IMR-90 (cell line): ENCODE data around the gene ZBTB46. TPM values are rescaled to one million over a fixed set of nuclear protein-coding genes. Genes with fewer than 3 reads are reported as not detected.

Source experiments
- ATAC-seq: fragments of 200-7000 bp; cut with Tn5 transposase; 2 replicates; pipeline ENCODE4 v1.9.1; 2020; ENCODE audit warnings: low read depth, mild to moderate bottlenecking, moderate library complexity
- BruUV-seq: library from RNA; stranded (reverse); fragments of 400-500 nt; replicated peaks from 2 replicates; lab custom pipeline; 2021; lab: Mats Ljungman, UMichigan
- CTCF ChIA-PET: fragments of 300-600 bp; formaldehyde crosslinking; extraction: SDS; loops from one replicate; lab custom pipeline; 2021; ENCODE audit warnings: antibody characterized with exemption; lab: Yijun Ruan, JAX
- POLR2A ChIA-PET: fragments of 300-600 bp; sonication (Branson Sonifier 250); formaldehyde crosslinking; loops from one replicate; lab custom pipeline; 2022; ENCODE audit warnings: antibody characterized with exemption; ENCODE audit not compliant: unreplicated experiment; lab: Charles Lee
- DNase-seq: peaks from one replicate; pipeline ENCODE4 v3.0.0; 2013
- H2AFZ ChIP-seq: replicated peaks from 2 replicates; pipeline ENCODE3; 2013; ENCODE audit warnings: low read length, mild to moderate bottlenecking; ENCODE audit not compliant: poor library complexity
- H2AK5ac ChIP-seq: 2 replicates; pipeline ENCODE4 v1.6.1; 2013; ENCODE audit warnings: low read depth, low read length, inconsistent platforms
- H2AK9ac ChIP-seq: replicated peaks from 2 replicates; pipeline ENCODE3; 2013; ENCODE audit warnings: mild to moderate bottlenecking, low read depth, low read length, moderate library complexity; ENCODE audit not compliant: poor library complexity
- H2BK120ac ChIP-seq: 2 replicates; pipeline ENCODE4 v1.6.1; 2013; ENCODE audit warnings: low read depth, low read length, inconsistent platforms
- H2BK15ac ChIP-seq: 3 replicates; pipeline ENCODE4 v1.6.1; 2013; ENCODE audit warnings: low read depth, low read length, inconsistent platforms
- H2BK20ac ChIP-seq: 2 replicates; pipeline ENCODE4 v1.6.1; 2013; ENCODE audit warnings: low read depth, mild to moderate bottlenecking, inconsistent platforms, low read length, moderate library complexity
- H2BK5ac ChIP-seq: 2 replicates; pipeline ENCODE4 v1.6.1; 2013; ENCODE audit warnings: mild to moderate bottlenecking, low read depth, low read length, inconsistent platforms; ENCODE audit not compliant: poor library complexity, severe bottlenecking
- H3K14ac ChIP-seq: replicated peaks from 2 replicates; pipeline ENCODE4 v1.6.1; 2013; ENCODE audit warnings: low read depth, low read length, inconsistent platforms
- H3K18ac ChIP-seq: 2 replicates; pipeline ENCODE4 v1.6.1; 2013; ENCODE audit warnings: low read depth, low read length, control low read depth
- H3K23ac ChIP-seq: 2 replicates; pipeline ENCODE4 v1.6.1; 2013; ENCODE audit warnings: low read depth, low read length, inconsistent platforms
- H3K27ac ChIP-seq: 2 replicates; pipeline ENCODE4 v1.5.1; 2013; ENCODE audit warnings: mild to moderate bottlenecking, control low read depth, low read length; ENCODE audit not compliant: insufficient read depth
- H3K27me3 ChIP-seq: 2 replicates; pipeline ENCODE4 v1.6.1; 2013; ENCODE audit warnings: low read length; ENCODE audit not compliant: control insufficient read depth, insufficient read depth
- H3K36me3 ChIP-seq: 2 replicates; pipeline ENCODE4 v1.6.1; 2013; ENCODE audit warnings: low read length, mixed read lengths; ENCODE audit not compliant: control insufficient read depth, insufficient read depth
- H3K4ac ChIP-seq: 2 replicates; pipeline ENCODE4 v1.6.1; 2013; ENCODE audit warnings: low read depth, low read length, inconsistent platforms
- H3K4me1 ChIP-seq: 2 replicates; pipeline ENCODE4 v1.6.1; 2013; ENCODE audit warnings: low read length, mixed read lengths; ENCODE audit not compliant: control insufficient read depth, insufficient read depth
- H3K4me2 ChIP-seq: 2 replicates; pipeline ENCODE4 v1.6.1; 2013; ENCODE audit warnings: low read depth, mild to moderate bottlenecking, control low read depth, low read length, moderate library complexity
- H3K4me3 ChIP-seq: 2 replicates; pipeline ENCODE4 v1.5.1; 2013; ENCODE audit warnings: low read depth, mild to moderate bottlenecking, control low read depth, low read length, moderate library complexity; ENCODE audit not compliant: insufficient read depth
- H3K56ac ChIP-seq: 2 replicates; pipeline ENCODE4 v1.6.1; 2013; ENCODE audit warnings: low read length, inconsistent platforms; ENCODE audit not compliant: insufficient read depth; ENCODE audit errors: extremely low read depth
- H3K79me1 ChIP-seq, 2 experiments: 2 replicates each; pipeline ENCODE4 v1.6.1; 2013; ENCODE audit warnings: low read length in 2 of 2, inconsistent platforms in 1 of 2, low read depth in 1 of 2
- H3K9ac ChIP-seq: 2 replicates; pipeline ENCODE4 v1.6.1; 2013; ENCODE audit warnings: low read depth, low read length, control low read depth
- H3K9me1 ChIP-seq: 2 replicates; pipeline ENCODE4 v1.6.1; 2013; ENCODE audit warnings: low read length, inconsistent platforms; ENCODE audit not compliant: insufficient read depth
- H3K9me3 ChIP-seq: 2 replicates; pipeline ENCODE4 v1.6.1; 2013; ENCODE audit warnings: low read length; ENCODE audit not compliant: control insufficient read depth, insufficient read depth
- H4K20me1 ChIP-seq: 2 replicates; pipeline ENCODE4 v1.6.1; 2013; ENCODE audit warnings: low read length, inconsistent platforms; ENCODE audit not compliant: insufficient read depth
- H4K5ac ChIP-seq: 2 replicates; pipeline ENCODE4 v1.6.1; 2013; ENCODE audit warnings: mild to moderate bottlenecking, low read depth, low read length, control low read depth
- H4K8ac ChIP-seq, 2 experiments: 2 replicates each; pipeline ENCODE4 v1.6.1; 2013; ENCODE audit warnings: low read depth in 2 of 2, low read length in 2 of 2, control low read depth in 1 of 2, inconsistent platforms in 1 of 2
- H4K91ac ChIP-seq: 2 replicates; pipeline ENCODE4 v1.6.1; 2013; ENCODE audit warnings: low read depth, low read length, inconsistent platforms; ENCODE audit not compliant: insufficient read depth
- CTCF ChIP-seq: conservative IDR thresholded peaks from 2 replicates; pipeline ENCODE4 v1.5.1; 2012; ENCODE audit warnings: mild to moderate bottlenecking, low read depth, low read length, improper control_type of control experiment
- FOS ChIP-seq: fragments of 150-350 bp; IDR thresholded peaks from 2 replicates; pipeline ENCODE4 v1.6.1; 2016; ENCODE audit warnings: low read depth, low read length
- MAFK ChIP-seq: IDR thresholded peaks from 2 replicates; pipeline ENCODE4 v1.6.1; 2012; ENCODE audit warnings: low read depth, low read length, improper control_type of control experiment
- RAD21 ChIP-seq: IDR thresholded peaks from 2 replicates; pipeline ENCODE4 v1.6.1; 2012; ENCODE audit warnings: low read length, improper control_type of control experiment
- SMC3 ChIP-seq: fragments of 150-350 bp; IDR thresholded peaks from 2 replicates; pipeline ENCODE4 v1.6.1; 2016; ENCODE audit warnings: low read depth, mild to moderate bottlenecking, antibody characterized with exemption, low read length, moderate library complexity
- WGBS, 2 experiments: methylation state at CpG; one replicate each; pipeline versions ENCODE4 v1.1.5 to v1.1.7; 2013; ENCODE audit warnings: missing lambda C conversion rate in 2 of 2; ENCODE audit not compliant: insufficient read length in 1 of 2; ENCODE audit errors: extremely low coverage in 2 of 2; 5-methylcytosine and 5-hydroxymethylcytosine counted together
- dilution Hi-C: fragments of 300-500 bp; cut with HindIII; formaldehyde crosslinking; loops from one replicate; pipeline ENCODE4 v1.14.3; 2018; ENCODE audit warnings: low sequenced_read_pairs; ENCODE audit not compliant: unreplicated experiment
- in situ Hi-C: fragments of 300-500 bp; cut with MboI; formaldehyde crosslinking; loops from 3 replicates; pipeline ENCODE4 v1.14.3; 2019; ENCODE audit warnings: low sequenced_read_pairs, inconsistent platforms, mixed read lengths
- intact Hi-C: fragments of 100-400 bp; cut with micrococcal nuclease; formaldehyde crosslinking; loops from 2 replicates; pipeline ENCODE4 v1.10.0; 2022
- polyA plus RNA-seq, 3 experiments: library from polyadenylated mRNA; depleted of rRNA; stranded (reverse); fragments of >200 nt; gene quantifications; 2 replicates each; pipeline ENCODE4 v1.2.3, GENCODE V29; 2012; ENCODE audit warnings: low replicate concordance in 1 of 3
- total RNA-seq: library from RNA; depleted of rRNA; stranded (reverse); fragments of >200 nt; gene quantifications from 2 replicates; pipeline ENCODE4 v1.2.3, GENCODE V29; 2012
- TF ChIP-seq, protein P1 (sequence below): fragments of 150-350 bp; IDR thresholded peaks from 2 replicates; pipeline ENCODE4 v1.6.1; 2016; ENCODE audit warnings: low read depth, mild to moderate bottlenecking, low read length, moderate library complexity, borderline replicate concordance

ZBTB46 gene
- total and polyA plus RNA-seq, 2 of the 4 experiments (the other 2 are of a cell fraction): 4.2 to 14.9 TPM

DNA sequence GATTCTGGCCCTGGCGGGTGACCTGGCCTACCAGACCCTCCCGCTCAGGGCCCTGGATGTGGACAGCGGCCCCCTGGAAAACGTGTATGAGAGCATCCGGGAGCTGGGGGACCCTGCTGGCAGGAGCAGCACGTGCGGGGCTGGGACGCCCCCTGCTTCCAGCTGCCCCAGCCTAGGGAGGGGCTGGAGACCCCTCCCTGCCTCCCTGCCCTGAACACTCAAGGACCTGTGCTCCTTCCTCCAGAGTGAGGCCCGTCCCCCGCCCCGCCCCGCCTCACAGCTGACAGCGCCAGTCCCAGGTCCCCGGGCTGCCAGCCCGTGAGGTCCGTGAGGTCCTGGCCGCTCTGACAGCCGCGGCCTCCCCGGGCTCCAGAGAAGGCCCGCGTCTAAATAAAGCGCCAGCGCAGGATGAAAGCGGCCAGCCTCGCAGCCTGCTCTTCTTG lies 92.4 kb downstream of the ZBTB46 start:
- Histone ChIP-seq H4K5ac (no peak overlapping the region), H3K56ac (no peak overlapping the region), H2AFZ (peak overlapping the region; percentile 14), H3K79me1 (peaks cover 4 to 17% of the 10 kb centered on the region in 2 experiments; a peak in 2 of 4 replicates), H3K27me3 (no peaks in the 10 kb centered on the region), H3K4me2 (no peak overlapping the region), H3K4me3 (no peak overlapping the region), H3K36me3 (peaks cover 43% of the 10 kb centered on the region), H3K4me1 (peaks cover 10% of the 10 kb centered on the region), H3K23ac (no peak overlapping the region), H3K9me3 (no peaks in the 10 kb centered on the region), H4K20me1 (peaks cover 27% of the 10 kb centered on the region), H3K27ac (no peak overlapping the region), H3K4ac (no peak overlapping the region), H4K8ac (no peak overlapping the region), H2BK120ac (no peak overlapping the region), H2AK9ac (peak overlapping the region; percentile 23), H4K91ac (no peak overlapping the region), H3K14ac (no peak overlapping the region), H2AK5ac (no peak overlapping the region), H3K9me1 (no peaks in the 10 kb centered on the region), H2BK15ac (no peak overlapping the region), H3K9ac (no peak overlapping the region), H3K18ac (no peak overlapping the region), H2BK5ac (no peak overlapping the region), H2BK20ac (no peak overlapping the region)
- dilution Hi-C loops (no loop called here), in situ Hi-C loops (no loop called here), intact Hi-C loops (no loop called here)
- POLR2A ChIA-PET: no interaction called here
- 77% methylated on average over 4 of the region's 26 CpGs; no CpG with 5 or more reads in 1 of the 2 experiments for WGBS, 2 experiments
- no peak for DNase-seq
- BruUV-seq: no TSS peak
- CTCF ChIA-PET: interaction anchor here (0.5 kb wide), 1 partner anchor 41 kb away, joined by 5 read pairs; no protein-coding TSS in a partner anchor
- no peak for ATAC-seq
- no peak for TF ChIP-seq SMC3
- TF ChIP-seq MAFK: no peak
- TF ChIP-seq CTCF: no peak
- no peak for TF ChIP-seq RAD21
- no peak for TF ChIP-seq FOS
- TF ChIP-seq, protein P1, sequence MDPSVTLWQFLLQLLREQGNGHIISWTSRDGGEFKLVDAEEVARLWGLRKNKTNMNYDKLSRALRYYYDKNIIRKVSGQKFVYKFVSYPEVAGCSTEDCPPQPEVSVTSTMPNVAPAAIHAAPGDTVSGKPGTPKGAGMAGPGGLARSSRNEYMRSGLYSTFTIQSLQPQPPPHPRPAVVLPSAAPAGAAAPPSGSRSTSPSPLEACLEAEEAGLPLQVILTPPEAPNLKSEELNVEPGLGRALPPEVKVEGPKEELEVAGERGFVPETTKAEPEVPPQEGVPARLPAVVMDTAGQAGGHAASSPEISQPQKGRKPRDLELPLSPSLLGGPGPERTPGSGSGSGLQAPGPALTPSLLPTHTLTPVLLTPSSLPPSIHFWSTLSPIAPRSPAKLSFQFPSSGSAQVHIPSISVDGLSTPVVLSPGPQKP: no peak
